ENCODE data around the gene CDHR2. TPM values are rescaled to one million over a fixed set of nuclear protein-coding genes. Genes with fewer than 3 reads are reported as not detected.

CDHR2 gene
- total and polyA plus RNA-seq, 8 donors: 0.18 to 0.92 (median 0.32) TPM; not detected in 1

GRCh38 chr5:176507911-176508310, 41.2 kb upstream of the CDHR2 start:
- peaks cover 0 to 68% of the 10 kb centered on the region in 2 donors for H3K36me3 ChIP-seq

GRCh38 chr5:176508603-176509002, 40.5 kb upstream of the CDHR2 start:
- ATAC-seq: no peak

More at GRCh38 chr5:176507911-176508310, 41.2 kb upstream of the CDHR2 start:
- Histone ChIP-seq H3K27me3 (no peaks in the 10 kb centered on the region), H3K4me3 (no peak overlapping the region), H3K9me3 (no peaks in the 10 kb centered on the region), H3K27ac (no peak overlapping the region), H3K4me1 (no peaks in the 10 kb centered on the region)
- ATAC-seq (no peak), DNase-seq (no peak)
- intact Hi-C loops (cut with DNase I): no loop called here
- TF ChIP-seq CTCF (IDR thresholded peaks at IDR 0.05): no peak

GRCh38 chr5:176513788-176514187, 35.4 kb upstream of the CDHR2 start:
- Histone ChIP-seq H3K4me3 (no peak overlapping the region), H3K4me1 (no peaks in the 10 kb centered on the region), H3K36me3 (peaks cover 0 to 10% of the 10 kb centered on the region in 2 donors), H3K27me3 (no peaks in the 10 kb centered on the region), H3K27ac (no peak overlapping the region), H3K9me3 (no peaks in the 10 kb centered on the region)
- intact Hi-C loops (cut with DNase I): no loop called here
- ATAC-seq: no peak
- peak in 1 of 4 donors; percentile 64 for DNase-seq
- TF ChIP-seq CTCF (IDR thresholded peaks at IDR 0.05): no peak

More at GRCh38 chr5:176508603-176509002, 40.5 kb upstream of the CDHR2 start:
- DNase-seq: no peak
- H3K36me3 ChIP-seq: peaks cover 0 to 61% of the 10 kb centered on the region in 2 donors
- no peaks in the 10 kb centered on the region for H3K27me3 ChIP-seq
- no peaks in the 10 kb centered on the region for H3K4me1 ChIP-seq
- no peak overlapping the region for H3K4me3 ChIP-seq
- no peak overlapping the region for H3K27ac ChIP-seq
- TF ChIP-seq CTCF (IDR thresholded peaks at IDR 0.05): no peak
- no peaks in the 10 kb centered on the region for H3K9me3 ChIP-seq
- intact Hi-C loops (cut with DNase I): no loop called here

- intact Hi-C loops (cut with DNase I): no loop called here
- DNase-seq (peak in 1 of 4 donors; percentile 9), ATAC-seq (no peak)
- H3K4me1 ChIP-seq: no peaks in the 10 kb centered on the region
- H3K9me3 ChIP-seq: no peaks in the 10 kb centered on the region
- H3K27me3 ChIP-seq: no peaks in the 10 kb centered on the region
- H3K36me3 ChIP-seq: peaks cover 0 to 4% of the 10 kb centered on the region in 2 donors
- H3K27ac ChIP-seq: no peak overlapping the region
- no peak overlapping the region for H3K4me3 ChIP-seq
- TF ChIP-seq CTCF (IDR thresholded peaks at IDR 0.05): no peak
Measured at GRCh38 chr5:176514244-176514950, 34.7 kb upstream of the CDHR2 start.

GRCh38 chr5:176515396-176515795, 33.7 kb upstream of the CDHR2 start:
- H3K4me3 ChIP-seq: no peak overlapping the region
- H3K36me3 ChIP-seq: no peaks in the 10 kb centered on the region
- no peak overlapping the region for H3K27ac ChIP-seq
- DNase-seq (peak in 1 of 4 donors; percentile 7), ATAC-seq (no peak)
- intact Hi-C loops (cut with DNase I): no loop called here
- H3K27me3 ChIP-seq: no peaks in the 10 kb centered on the region
- no peaks in the 10 kb centered on the region for H3K9me3 ChIP-seq
- H3K4me1 ChIP-seq: no peaks in the 10 kb centered on the region
- no peak for TF ChIP-seq CTCF (IDR thresholded peaks at IDR 0.05)

Data from left lung (tissue), 10 donors.